Activated CD4-positive, alpha-beta T cell treated with anti-CD3 and anti-CD28 coated beads, Interleukin-2, Interleukin-6, amounts not matched to agents 100 ng/mL and 50 ng/mL, durations not matched to agents 16 hours and 8 hours (primary cell): ENCODE results near the gene TMEM258.

Source experiments
- DNase-seq: peaks from one replicate; pipeline ENCODE4 v3.0.0-alpha.2; 2020

TMEM258 gene

DNA sequence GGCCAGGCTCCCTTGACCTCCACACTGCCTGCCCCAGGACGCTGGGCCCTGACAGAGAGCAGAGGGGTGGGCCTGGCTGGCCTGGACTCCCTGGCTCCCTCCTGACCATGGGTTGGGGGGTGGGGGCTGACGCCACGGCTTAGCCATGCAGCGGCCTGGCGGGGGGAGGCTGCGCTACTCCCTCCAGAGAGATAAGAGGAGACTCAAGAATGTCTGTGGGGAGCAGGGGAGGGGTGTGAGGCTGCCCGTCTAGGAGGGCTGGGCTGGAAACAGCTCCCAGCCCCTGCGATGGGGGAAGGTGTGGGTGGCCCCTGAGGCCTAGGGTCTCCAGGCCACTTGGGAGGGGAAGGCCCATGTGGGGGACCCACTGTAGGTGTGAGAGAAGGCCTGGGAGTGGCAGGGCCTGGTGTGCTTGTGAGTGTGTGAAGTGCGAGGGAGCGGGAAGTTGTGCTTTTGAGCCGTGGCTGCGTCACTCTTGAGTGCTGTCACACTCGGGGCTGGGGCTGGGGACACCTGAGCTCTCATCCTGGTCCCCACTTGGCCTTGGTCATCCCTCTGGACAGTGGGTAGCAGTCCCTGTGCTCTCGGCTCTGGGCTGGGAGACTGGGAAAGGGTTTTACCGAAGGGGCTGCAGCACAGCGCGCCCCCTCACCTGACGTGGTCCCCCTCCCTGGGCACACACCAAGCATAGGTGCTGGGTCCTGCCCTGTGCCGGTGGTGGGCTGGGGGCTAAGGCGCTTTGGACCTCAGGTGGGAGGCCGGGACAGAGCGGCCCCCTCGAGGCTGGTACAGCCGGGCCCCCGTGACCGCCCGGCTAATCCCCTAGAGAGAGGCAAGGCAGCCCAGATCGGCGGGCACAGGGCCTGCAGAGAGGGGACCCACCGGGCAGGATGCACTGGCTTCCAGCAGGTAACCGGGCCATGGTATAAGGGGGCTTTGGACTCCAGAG lies 37.6 kb downstream of the TMEM258 start:
- DNase-seq: no peak

DNA sequence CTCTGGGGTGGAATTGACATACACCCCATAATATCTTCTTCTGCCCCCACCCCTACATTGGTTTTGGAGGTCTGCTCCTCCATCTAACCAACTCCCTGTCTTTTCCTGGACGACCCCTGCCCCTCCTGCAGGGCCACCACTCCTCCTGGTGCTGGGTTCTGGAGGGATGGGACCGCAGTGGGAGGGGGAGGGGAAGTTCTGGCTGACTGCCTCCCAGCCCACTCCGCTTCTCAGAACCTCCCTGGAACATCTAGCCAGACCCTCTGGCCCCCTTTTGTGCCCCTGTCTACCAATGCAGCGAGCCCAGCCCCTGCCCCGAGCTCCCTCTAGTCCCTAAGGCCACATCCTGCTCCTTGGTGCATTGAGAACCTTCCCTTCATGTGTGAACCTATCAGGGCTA lies 38.7 kb downstream of the TMEM258 start:
- DNase-seq: no peak

DNA sequence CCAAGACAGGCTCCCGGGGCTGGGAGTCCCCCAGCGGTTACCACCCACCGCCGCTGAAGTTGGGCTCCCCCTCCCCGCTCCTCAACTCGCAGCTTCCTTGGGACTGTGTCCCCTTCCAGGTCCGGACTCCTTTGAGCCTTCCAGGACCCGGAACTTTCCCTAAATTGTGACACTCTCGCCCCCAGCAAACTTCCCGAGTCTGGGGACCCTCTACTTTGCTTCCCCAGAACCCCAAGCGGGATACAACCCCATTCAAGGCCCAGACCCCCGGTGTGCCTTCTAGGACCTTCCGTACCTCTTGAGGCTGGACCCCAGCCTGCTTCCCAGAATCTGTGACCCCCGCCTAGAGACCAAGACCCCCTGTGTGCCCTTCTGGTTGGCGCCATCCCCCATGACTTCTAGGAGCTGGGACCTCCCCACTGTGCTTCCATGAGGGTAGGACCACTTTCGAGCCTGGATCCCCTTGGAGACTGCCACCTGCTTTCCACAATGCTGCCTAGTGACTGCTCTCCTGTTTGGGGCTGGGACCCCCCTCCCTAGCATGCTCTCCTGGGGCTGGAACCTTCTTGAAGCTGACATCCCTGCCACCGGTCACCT lies 39.4 kb downstream of the TMEM258 start:
- DNase-seq: no peak

- DNase-seq: peak; percentile 65
Measured at GRCh38 chr11:61752117-61752924, 40.1 kb downstream of the TMEM258 start, which contains the start of gene MYRF. Gene MYRF (plus strand): TSS chr11:61752636. CDS start chr11:61752745, 109 bp downstream.

DNA sequence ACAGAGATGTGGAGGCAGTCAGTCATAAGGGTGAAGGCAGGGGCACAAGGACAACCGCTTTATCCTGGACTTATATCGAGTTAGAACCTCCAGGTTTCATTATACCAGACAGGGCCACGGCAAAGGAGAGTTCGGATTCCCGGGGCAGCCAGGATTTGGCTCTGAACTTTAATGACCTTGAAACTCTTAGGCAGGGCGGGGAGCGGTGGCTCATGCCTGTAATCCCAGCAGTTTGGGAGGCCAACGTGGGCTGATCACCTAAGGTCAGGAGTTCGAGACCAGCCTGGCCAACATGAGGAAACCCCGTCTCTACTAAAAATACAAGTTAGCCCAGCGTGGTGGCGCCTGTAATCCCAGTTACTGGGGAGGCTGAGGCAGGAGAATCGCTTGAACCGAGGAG lies 41.0 kb downstream of the TMEM258 start:
- no peak for DNase-seq

- no peak for DNase-seq
Measured at GRCh38 chr11:61750631-61751273, 41.6 kb downstream of the TMEM258 start.

- DNase-seq: no peak
Measured at GRCh38 chr11:61749591-61750217, 42.7 kb downstream of the TMEM258 start.

DNA sequence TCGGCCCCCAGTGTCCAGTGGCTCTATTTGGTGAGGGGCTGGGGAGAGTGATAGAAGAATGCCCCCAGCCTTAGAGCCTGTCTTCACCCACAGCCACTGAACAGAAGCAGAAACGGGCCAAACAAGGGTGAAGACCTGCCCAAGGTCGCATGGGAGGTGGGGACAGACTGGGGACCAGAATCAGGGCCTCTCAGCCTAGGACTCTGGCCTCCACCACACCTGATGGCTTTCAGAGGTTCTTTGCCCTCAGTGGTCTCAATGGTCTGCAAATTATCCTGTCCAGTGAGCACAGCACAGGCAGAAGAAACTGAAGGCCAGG lies 44.5 kb downstream of the TMEM258 start:
- DNase-seq: no peak

DNA sequence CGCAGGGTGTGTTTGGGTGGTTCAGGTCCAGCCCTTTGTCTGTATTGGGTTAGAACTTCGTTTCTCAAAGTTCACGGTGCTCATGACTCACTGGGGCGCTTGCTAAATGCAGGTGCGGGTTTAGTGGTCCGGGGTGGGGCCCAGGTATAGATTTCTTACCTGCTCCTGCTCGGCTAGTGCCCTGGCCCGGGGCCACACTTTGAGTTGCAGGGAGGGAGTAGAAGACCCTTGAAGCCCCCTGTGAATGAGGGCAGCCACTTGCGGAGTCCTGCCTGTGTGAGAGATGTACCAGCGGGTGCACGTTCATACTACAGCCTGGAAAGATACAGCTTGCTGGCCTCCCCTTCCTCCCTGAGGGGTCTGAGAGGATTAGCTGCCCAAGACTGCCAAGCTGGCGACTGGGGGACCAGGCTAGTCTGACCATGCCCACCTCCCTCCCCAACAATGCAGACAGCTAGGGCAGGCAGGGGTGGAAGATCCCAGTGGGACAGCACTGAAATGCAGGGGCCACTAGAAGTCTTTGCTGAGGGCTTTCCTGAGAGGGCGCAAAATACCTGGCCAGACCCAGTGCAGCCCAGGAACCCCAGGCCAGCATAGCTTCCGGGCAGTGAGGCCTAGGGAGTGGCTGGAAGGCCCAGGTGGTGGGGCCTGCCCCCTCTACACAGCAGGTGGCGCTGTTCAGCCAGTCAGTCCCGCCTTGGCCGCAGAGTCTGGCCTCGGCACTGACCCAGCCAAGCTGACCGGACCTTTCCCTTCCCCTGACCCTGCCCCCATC lies 45.0 kb downstream of the TMEM258 start:
- DNase-seq: peak; percentile 51

DNA sequence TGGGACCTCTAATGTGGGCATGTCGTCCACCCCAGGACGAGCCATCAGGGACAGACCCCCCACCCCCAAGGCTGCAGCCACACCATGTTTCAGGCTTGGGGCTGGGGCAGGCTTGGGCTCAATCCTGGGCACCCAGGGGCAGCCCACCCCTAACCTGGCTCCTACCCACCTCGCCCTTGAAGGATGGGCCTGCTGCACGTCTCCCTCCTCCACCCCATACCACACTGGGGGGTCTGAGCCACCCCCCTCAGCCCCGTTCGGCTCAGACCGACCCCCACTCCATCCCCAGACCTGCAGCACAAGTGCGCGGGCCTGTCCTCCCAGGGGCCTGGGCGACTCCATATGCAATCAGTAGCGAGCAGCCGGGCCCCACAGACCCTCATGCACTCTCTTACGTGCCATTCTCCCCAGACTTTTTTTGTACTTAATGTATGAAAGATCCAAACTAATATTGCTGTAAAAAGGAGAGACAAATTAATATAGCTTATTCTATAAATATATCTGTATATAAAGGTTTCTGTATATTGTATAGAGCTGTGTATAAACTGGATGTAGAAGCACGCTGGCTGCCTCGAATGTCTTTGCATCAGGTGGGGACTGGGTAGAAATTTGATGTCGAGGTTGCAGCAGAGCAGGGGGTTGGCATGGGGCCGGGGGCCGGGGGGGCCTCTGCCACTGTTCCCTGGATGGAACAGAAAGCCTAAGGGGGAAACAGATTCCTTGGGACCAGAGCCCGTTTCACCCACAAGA lies 45.8 kb downstream of the TMEM258 start:
- DNase-seq: no peak

- DNase-seq: no peak
Measured at GRCh38 chr11:61745781-61746441, 46.5 kb downstream of the TMEM258 start.

DNA sequence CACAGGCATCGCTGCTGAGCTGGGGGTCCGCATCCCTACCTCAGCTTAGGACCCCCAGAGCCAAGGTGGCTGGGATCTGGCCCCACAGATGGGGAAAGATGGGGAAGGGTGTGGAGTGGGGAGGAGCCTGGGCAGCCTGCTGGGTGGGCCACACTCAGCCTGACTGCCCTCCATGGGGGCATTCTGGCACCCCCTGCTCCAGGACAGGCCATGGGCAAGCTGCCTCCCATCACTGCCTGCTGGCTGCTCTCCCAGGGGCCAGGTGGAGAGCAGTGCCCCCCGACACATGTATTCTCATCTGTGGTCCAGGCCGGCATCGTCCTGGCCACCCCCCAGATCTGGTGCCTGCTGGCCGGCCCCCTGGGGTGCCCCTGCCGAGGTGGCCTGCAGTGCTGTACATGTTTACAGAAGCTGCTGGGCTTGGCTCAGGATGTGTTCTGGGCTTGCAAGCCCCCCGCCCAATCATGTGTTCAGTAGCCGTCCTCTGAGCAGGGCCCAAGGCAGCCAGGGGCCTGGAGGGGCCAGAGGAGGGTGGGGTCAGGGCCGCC lies 47.7 kb downstream of the TMEM258 start:
- no peak for DNase-seq

GRCh38 chr11:61744181-61744580 lies 48.2 kb downstream of the TMEM258 start:
- no peak for DNase-seq

GRCh38 chr11:61743486-61744095 lies 48.8 kb downstream of the TMEM258 start:
- no peak for DNase-seq

- DNase-seq: no peak
Measured at GRCh38 chr11:61742391-61742790, 50.0 kb downstream of the TMEM258 start.

GRCh38 chr11:61739966-61740365 lies 52.4 kb downstream of the TMEM258 start:
- DNase-seq: no peak

DNA sequence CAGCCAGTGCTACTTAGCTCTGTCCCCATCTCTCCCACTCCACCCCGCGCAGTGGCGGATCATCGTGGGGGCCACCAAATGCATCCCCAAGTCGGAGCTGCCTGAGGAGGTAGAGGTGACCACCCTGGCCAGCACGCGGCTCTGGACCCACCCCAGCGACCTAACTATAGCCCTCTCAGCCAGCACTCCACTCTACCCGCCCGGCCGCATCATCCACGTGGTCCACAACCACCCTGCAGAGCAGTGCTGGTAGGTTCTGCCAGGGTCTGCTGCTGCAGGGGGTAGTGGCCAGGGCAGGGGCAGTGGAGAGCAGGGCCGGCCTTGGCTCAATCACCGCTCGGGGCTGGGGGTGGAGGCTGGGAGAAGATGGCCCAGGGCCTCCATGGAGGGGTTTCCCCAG lies 53.0 kb downstream of the TMEM258 start:
- DNase-seq: no peak
